GM21528 (cell line): ENCODE measurements around the gene ZNF367.
"Not testable (repeated sequence)": the region's sequence is repeated elsewhere in the genome, so short reads cannot be mapped to it uniquely, and the experiment has no call there.

ENCODE experiments used
- ATAC-seq: cut with Tn5 transposase; IDR thresholded peaks from one replicate; pipeline ENCODE4 v1.9.1; 2021; ENCODE audit warnings: mild to moderate bottlenecking, moderate library complexity; ENCODE audit not compliant: unreplicated experiment, low FRiP score

The ZNF367 gene

GRCh38 chr9:96375507-96375906 is 42.7 kb downstream of the ZNF367 start:
- ATAC-seq: not testable (repeated sequence)

DNA sequence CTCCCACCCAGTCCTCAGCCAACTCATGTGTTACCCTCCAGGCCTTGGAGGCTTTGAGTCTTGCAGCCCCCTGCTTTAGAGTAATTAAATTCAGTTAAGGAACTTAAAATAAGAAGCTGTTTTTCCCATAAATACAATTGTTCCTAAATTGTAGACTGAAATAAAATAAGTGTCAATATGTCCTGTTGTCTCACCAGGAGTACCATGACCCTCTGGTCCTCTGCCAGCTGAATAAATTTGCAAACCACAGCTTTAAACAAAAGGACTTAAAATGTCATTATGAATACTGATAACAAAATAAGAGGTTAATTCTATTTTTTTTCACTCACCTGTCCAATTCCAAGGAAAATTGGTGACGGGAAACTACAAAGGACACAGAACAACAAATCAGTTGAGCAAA is 50.2 kb downstream of the ZNF367 start:
- ATAC-seq: no peak

DNA sequence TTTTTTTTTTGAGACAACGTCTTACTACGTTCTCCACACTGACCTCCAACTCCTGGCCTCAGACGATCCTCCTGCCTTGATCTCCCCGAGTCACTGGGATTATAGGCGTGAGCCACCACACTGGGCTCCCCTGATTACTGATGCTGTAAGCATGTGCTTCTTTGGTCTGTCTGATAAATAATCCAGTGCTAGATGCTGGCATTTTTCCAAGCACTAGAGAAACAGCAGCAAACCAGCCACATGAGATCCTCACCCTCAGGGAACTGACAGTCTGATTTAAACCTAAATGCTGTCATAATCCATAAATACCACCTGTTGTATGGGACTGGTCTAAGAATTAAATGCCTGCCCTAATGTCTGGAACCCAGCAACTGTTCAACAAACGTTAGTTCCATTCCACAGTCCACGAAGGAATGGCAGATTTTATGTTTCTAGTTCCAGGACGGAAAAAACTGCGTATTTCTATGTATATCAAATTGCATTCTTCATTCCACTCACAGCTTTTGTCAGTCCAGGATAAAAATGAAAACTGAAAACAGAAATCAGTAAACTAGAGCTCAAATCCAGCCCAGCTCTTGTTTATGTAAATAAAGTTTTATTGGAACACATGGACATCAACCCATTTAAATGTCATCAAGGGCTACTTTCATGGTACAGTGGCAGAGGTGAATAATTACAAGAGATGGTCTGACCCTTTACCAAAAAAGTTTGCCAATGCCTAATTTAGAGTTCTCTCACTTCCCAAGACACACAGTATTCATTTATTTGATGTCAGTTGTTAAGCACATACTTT is 54.8 kb downstream of the ZNF367 start:
- ATAC-seq: no peak

GRCh38 chr9:96362119-96362518 is 56.1 kb downstream of the ZNF367 start:
- not testable (repeated sequence) for ATAC-seq

GRCh38 chr9:96361668-96362067 is 56.5 kb downstream of the ZNF367 start:
- ATAC-seq: no peak

DNA sequence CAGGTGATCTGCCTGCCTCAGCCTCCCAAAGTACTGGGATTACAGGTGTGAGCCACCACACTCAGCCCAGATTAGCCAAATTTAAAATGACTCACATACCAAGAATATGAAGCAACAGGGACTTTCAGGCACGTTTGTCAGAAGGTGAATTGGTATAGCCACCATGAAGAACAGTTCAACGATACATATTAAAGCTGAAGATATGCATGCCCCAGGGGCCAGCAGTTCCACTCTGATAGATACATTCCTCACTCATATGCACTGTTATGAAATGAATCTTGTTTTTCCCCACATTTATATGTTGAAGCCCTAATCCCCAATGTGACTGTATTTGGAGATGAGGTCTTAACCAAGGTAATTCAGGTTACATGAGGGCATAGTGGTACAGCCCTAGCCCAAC is 57.2 kb downstream of the ZNF367 start:
- ATAC-seq: no peak

DNA sequence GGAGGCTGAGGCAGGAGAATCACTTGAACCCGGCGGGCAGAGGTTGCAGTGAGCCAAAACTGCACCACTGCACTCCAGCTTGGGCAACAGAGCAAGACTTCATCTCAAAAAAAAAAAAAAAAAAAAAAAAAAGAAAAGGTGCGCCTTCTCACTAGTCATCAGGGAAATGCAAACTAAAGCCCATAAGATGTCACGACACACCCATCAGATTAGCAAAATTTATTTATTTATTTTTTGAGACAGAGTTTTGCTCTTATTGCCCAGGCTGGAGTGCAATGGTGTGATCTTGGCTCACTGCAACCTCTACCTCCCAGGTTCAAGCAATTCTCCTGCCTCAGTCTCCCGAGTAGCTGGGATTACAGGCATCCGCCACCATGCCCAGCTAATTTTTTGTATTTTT is 57.6 kb downstream of the ZNF367 start:
- not testable (repeated sequence) for ATAC-seq

DNA sequence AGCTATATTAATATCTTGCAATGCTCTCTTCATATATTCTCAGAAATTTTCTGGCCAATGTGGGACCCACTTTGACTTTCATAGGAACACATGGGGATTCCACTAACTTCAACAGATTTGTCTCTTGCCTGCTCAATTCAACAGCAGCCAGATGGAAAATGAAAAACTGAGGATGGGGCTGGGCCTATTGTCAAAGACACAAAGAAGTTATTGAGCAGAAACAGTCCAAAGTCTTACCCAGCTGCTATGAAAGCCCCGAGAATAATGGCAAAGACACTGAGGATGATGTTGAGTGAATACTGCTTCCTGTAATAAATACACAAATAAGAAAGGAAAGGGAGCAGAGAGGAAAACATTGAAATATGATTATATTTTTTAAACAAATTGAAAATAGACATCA is 67.3 kb downstream of the ZNF367 start:
- ATAC-seq: no peak

GRCh38 chr9:96348261-96348660 is 69.9 kb downstream of the ZNF367 start:
- no peak for ATAC-seq

- ATAC-seq: no peak
These were observed 72.6 kb downstream of the ZNF367 start for GRCh38 chr9:96345551-96345950.

DNA sequence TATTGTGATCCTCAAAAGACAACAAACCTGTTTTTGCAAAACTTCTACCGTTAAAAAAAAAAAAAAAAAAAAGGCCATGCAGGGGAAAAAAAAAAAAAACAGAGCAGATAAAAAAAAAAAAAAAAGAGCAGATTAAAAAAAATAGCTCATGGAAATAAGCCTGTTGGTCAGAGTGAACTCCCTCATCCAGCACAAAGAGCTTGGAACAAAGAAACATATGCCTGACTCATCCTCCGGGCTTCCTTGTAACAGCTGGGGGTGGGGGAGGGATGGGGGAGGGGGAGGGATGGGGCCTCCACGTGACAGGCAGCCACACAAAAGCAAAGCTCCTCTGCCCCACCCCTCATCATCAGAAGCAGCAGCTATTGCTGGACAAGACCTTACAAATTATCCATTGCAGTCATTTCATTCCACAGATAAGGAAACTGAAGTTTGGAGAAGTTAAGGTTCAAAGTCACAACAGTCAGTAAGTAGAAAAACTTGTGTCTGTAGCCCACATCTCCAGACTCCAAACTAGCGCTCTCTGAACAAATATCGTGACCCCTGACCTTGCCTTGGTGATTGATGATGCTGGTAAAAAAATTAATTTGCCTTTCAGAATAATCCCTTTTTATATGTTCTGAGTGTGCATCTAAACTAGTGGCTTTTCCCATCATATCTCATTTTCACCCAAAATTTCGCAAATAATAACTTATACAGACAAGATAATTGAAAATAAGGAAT is 73.6 kb downstream of the ZNF367 start:
- no peak for ATAC-seq

- no peak for ATAC-seq
These were observed 74.4 kb downstream of the ZNF367 start for GRCh38 chr9:96343515-96344360.

GRCh38 chr9:96342571-96343245 is 75.5 kb downstream of the ZNF367 start:
- no peak for ATAC-seq

DNA sequence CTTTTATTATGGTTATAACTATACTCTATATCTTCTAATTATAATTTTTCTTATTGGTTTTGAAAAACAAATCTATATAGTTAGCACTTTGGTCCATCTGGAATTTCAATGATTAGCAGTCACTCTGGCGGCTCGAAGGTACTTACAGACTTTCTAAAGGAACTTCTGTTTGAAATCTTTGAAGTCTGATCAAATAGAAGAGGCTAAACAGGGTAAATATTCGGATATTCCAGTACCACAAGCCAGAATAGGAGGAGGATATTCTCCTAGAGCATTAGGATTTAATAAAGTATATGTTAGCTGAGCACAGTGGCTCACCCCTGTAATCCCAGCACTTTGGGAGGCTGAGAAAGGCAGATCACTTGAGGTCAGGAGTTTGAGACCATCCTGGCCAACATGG is 77.5 kb downstream of the ZNF367 start:
- no peak for ATAC-seq

DNA sequence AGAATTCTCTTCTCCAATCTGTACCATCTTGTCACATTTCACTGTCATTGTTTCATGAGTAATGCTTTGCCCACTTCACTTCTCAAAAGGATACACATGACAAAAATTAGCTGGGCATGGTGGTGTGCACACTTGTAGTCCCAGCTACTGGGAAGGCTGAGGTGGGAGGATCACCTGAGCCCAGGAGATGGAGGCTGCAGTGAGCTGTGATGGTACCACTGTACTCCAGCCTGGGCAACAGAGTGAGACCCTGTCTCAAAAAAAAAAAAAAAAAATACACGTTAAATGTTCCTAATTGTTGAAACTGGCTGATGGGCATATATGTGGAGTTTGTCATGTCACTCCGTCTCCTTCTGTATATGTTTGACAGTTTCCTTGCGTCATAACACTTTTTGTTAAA is 79.9 kb downstream of the ZNF367 start:
- no peak for ATAC-seq
